IMR-90 (cell line): Measurements from ENCODE around the gene SRGN. TPM values are rescaled to one million over a fixed set of nuclear protein-coding genes. Genes with fewer than 3 reads are reported as not detected.

Experiments
- ATAC-seq: fragments of 200-7000 bp; cut with Tn5 transposase; 2 replicates; pipeline ENCODE4 v1.9.1; 2020; ENCODE audit warnings: low read depth, mild to moderate bottlenecking, moderate library complexity
- BruUV-seq: library from RNA; stranded (reverse); fragments of 400-500 nt; replicated peaks from 2 replicates; lab custom pipeline; 2021; lab: Mats Ljungman, UMichigan
- CTCF ChIA-PET: fragments of 300-600 bp; formaldehyde crosslinking; extraction: SDS; loops from one replicate; lab custom pipeline; 2021; ENCODE audit warnings: antibody characterized with exemption; lab: Yijun Ruan, JAX
- POLR2A ChIA-PET: fragments of 300-600 bp; sonication (Branson Sonifier 250); formaldehyde crosslinking; loops from one replicate; lab custom pipeline; 2022; ENCODE audit warnings: antibody characterized with exemption; ENCODE audit not compliant: unreplicated experiment; lab: Charles Lee
- DNase-seq: peaks from one replicate; pipeline ENCODE4 v3.0.0; 2013
- H2AFZ ChIP-seq: replicated peaks from 2 replicates; pipeline ENCODE3; 2013; ENCODE audit warnings: low read length, mild to moderate bottlenecking; ENCODE audit not compliant: poor library complexity
- H2AK5ac ChIP-seq: 2 replicates; pipeline ENCODE4 v1.6.1; 2013; ENCODE audit warnings: low read depth, low read length, inconsistent platforms
- H2AK9ac ChIP-seq: replicated peaks from 2 replicates; pipeline ENCODE3; 2013; ENCODE audit warnings: mild to moderate bottlenecking, low read depth, low read length, moderate library complexity; ENCODE audit not compliant: poor library complexity
- H2BK120ac ChIP-seq: 2 replicates; pipeline ENCODE4 v1.6.1; 2013; ENCODE audit warnings: low read depth, low read length, inconsistent platforms
- H2BK15ac ChIP-seq: 3 replicates; pipeline ENCODE4 v1.6.1; 2013; ENCODE audit warnings: low read depth, low read length, inconsistent platforms
- H2BK20ac ChIP-seq: 2 replicates; pipeline ENCODE4 v1.6.1; 2013; ENCODE audit warnings: low read depth, mild to moderate bottlenecking, inconsistent platforms, low read length, moderate library complexity
- H2BK5ac ChIP-seq: 2 replicates; pipeline ENCODE4 v1.6.1; 2013; ENCODE audit warnings: mild to moderate bottlenecking, low read depth, low read length, inconsistent platforms; ENCODE audit not compliant: poor library complexity, severe bottlenecking
- H3K14ac ChIP-seq: replicated peaks from 2 replicates; pipeline ENCODE4 v1.6.1; 2013; ENCODE audit warnings: low read depth, low read length, inconsistent platforms
- H3K18ac ChIP-seq: 2 replicates; pipeline ENCODE4 v1.6.1; 2013; ENCODE audit warnings: low read depth, low read length, control low read depth
- H3K23ac ChIP-seq: 2 replicates; pipeline ENCODE4 v1.6.1; 2013; ENCODE audit warnings: low read depth, low read length, inconsistent platforms
- H3K27ac ChIP-seq: 2 replicates; pipeline ENCODE4 v1.5.1; 2013; ENCODE audit warnings: mild to moderate bottlenecking, control low read depth, low read length; ENCODE audit not compliant: insufficient read depth
- H3K27me3 ChIP-seq: 2 replicates; pipeline ENCODE4 v1.6.1; 2013; ENCODE audit warnings: low read length; ENCODE audit not compliant: control insufficient read depth, insufficient read depth
- H3K36me3 ChIP-seq: 2 replicates; pipeline ENCODE4 v1.6.1; 2013; ENCODE audit warnings: low read length, mixed read lengths; ENCODE audit not compliant: control insufficient read depth, insufficient read depth
- H3K4ac ChIP-seq: 2 replicates; pipeline ENCODE4 v1.6.1; 2013; ENCODE audit warnings: low read depth, low read length, inconsistent platforms
- H3K4me1 ChIP-seq: 2 replicates; pipeline ENCODE4 v1.6.1; 2013; ENCODE audit warnings: low read length, mixed read lengths; ENCODE audit not compliant: control insufficient read depth, insufficient read depth
- H3K4me2 ChIP-seq: 2 replicates; pipeline ENCODE4 v1.6.1; 2013; ENCODE audit warnings: low read depth, mild to moderate bottlenecking, control low read depth, low read length, moderate library complexity
- H3K4me3 ChIP-seq: 2 replicates; pipeline ENCODE4 v1.5.1; 2013; ENCODE audit warnings: low read depth, mild to moderate bottlenecking, control low read depth, low read length, moderate library complexity; ENCODE audit not compliant: insufficient read depth
- H3K56ac ChIP-seq: 2 replicates; pipeline ENCODE4 v1.6.1; 2013; ENCODE audit warnings: low read length, inconsistent platforms; ENCODE audit not compliant: insufficient read depth; ENCODE audit errors: extremely low read depth
- H3K79me1 ChIP-seq, 2 experiments: 2 replicates each; pipeline ENCODE4 v1.6.1; 2013; ENCODE audit warnings: low read length in 2 of 2, inconsistent platforms in 1 of 2, low read depth in 1 of 2
- H3K9ac ChIP-seq: 2 replicates; pipeline ENCODE4 v1.6.1; 2013; ENCODE audit warnings: low read depth, low read length, control low read depth
- H3K9me1 ChIP-seq: 2 replicates; pipeline ENCODE4 v1.6.1; 2013; ENCODE audit warnings: low read length, inconsistent platforms; ENCODE audit not compliant: insufficient read depth
- H3K9me3 ChIP-seq: 2 replicates; pipeline ENCODE4 v1.6.1; 2013; ENCODE audit warnings: low read length; ENCODE audit not compliant: control insufficient read depth, insufficient read depth
- H4K20me1 ChIP-seq: 2 replicates; pipeline ENCODE4 v1.6.1; 2013; ENCODE audit warnings: low read length, inconsistent platforms; ENCODE audit not compliant: insufficient read depth
- H4K5ac ChIP-seq: 2 replicates; pipeline ENCODE4 v1.6.1; 2013; ENCODE audit warnings: mild to moderate bottlenecking, low read depth, low read length, control low read depth
- H4K8ac ChIP-seq, 2 experiments: 2 replicates each; pipeline ENCODE4 v1.6.1; 2013; ENCODE audit warnings: low read depth in 2 of 2, low read length in 2 of 2, control low read depth in 1 of 2, inconsistent platforms in 1 of 2
- H4K91ac ChIP-seq: 2 replicates; pipeline ENCODE4 v1.6.1; 2013; ENCODE audit warnings: low read depth, low read length, inconsistent platforms; ENCODE audit not compliant: insufficient read depth
- CEBPB ChIP-seq: IDR thresholded peaks from 2 replicates; pipeline ENCODE4 v1.6.1; 2012; ENCODE audit warnings: low read depth, low read length, improper control_type of control experiment
- ELK1 ChIP-seq: fragments of 150-350 bp; IDR thresholded peaks from 2 replicates; pipeline ENCODE4 v1.6.1; 2016; ENCODE audit warnings: low read depth, mild to moderate bottlenecking, low read length, moderate library complexity, borderline replicate concordance
- MAFK ChIP-seq: IDR thresholded peaks from 2 replicates; pipeline ENCODE4 v1.6.1; 2012; ENCODE audit warnings: low read depth, low read length, improper control_type of control experiment
- MAZ ChIP-seq: IDR thresholded peaks from 2 replicates; pipeline ENCODE4 v1.6.1; 2012; ENCODE audit warnings: low read depth, mild to moderate bottlenecking, low read length, improper control_type of control experiment, moderate library complexity, borderline replicate concordance
- MXI1 ChIP-seq: IDR thresholded peaks from 2 replicates; pipeline ENCODE4 v1.6.1; 2012; ENCODE audit warnings: low read depth, mild to moderate bottlenecking, low read length, moderate library complexity, borderline replicate concordance
- NFE2L2 ChIP-seq: fragments of 150-350 bp; IDR thresholded peaks from 2 replicates; pipeline ENCODE4 v1.6.1; 2016; ENCODE audit warnings: low read depth, mild to moderate bottlenecking, low read length
- POLR2A ChIP-seq: IDR thresholded peaks from 2 replicates; pipeline ENCODE4 v1.6.1; 2012; ENCODE audit warnings: mild to moderate bottlenecking, low read depth, low read length
- RAD21 ChIP-seq: IDR thresholded peaks from 2 replicates; pipeline ENCODE4 v1.6.1; 2012; ENCODE audit warnings: low read length, improper control_type of control experiment
- RFX5 ChIP-seq: IDR thresholded peaks from 2 replicates; pipeline ENCODE4 v1.8.0; 2012; ENCODE audit warnings: low read depth, mild to moderate bottlenecking, low read length, moderate library complexity
- SMC3 ChIP-seq: fragments of 150-350 bp; IDR thresholded peaks from 2 replicates; pipeline ENCODE4 v1.6.1; 2016; ENCODE audit warnings: low read depth, mild to moderate bottlenecking, antibody characterized with exemption, low read length, moderate library complexity
- USF2 ChIP-seq: fragments of 150-350 bp; IDR thresholded peaks from 2 replicates; pipeline ENCODE4 v1.6.1; 2017; ENCODE audit warnings: mild to moderate bottlenecking, antibody characterized with exemption, low read length, low read depth
- WGBS, 2 experiments: methylation state at CpG; one replicate each; pipeline versions ENCODE4 v1.1.5 to v1.1.7; 2013; ENCODE audit warnings: missing lambda C conversion rate in 2 of 2; ENCODE audit not compliant: insufficient read length in 1 of 2; ENCODE audit errors: extremely low coverage in 2 of 2; 5-methylcytosine and 5-hydroxymethylcytosine counted together
- dilution Hi-C: fragments of 300-500 bp; cut with HindIII; formaldehyde crosslinking; loops from one replicate; pipeline ENCODE4 v1.14.3; 2018; ENCODE audit warnings: low sequenced_read_pairs; ENCODE audit not compliant: unreplicated experiment
- in situ Hi-C: fragments of 300-500 bp; cut with MboI; formaldehyde crosslinking; loops from 3 replicates; pipeline ENCODE4 v1.14.3; 2019; ENCODE audit warnings: low sequenced_read_pairs, inconsistent platforms, mixed read lengths
- intact Hi-C: fragments of 100-400 bp; cut with micrococcal nuclease; formaldehyde crosslinking; loops from 2 replicates; pipeline ENCODE4 v1.10.0; 2022
- polyA plus RNA-seq, 3 experiments: library from polyadenylated mRNA; depleted of rRNA; stranded (reverse); fragments of >200 nt; gene quantifications; 2 replicates each; pipeline ENCODE4 v1.2.3, GENCODE V29; 2012; ENCODE audit warnings: low replicate concordance in 1 of 3
- total RNA-seq: library from RNA; depleted of rRNA; stranded (reverse); fragments of >200 nt; gene quantifications from 2 replicates; pipeline ENCODE4 v1.2.3, GENCODE V29; 2012

Gene SRGN
- total and polyA plus RNA-seq, 2 of the 4 experiments (the other 2 are of a cell fraction), result 33.3 to 41.4 TPM

GRCh38 chr10:69145329-69145728, 57.4 kb downstream of the SRGN start:
- no peak overlapping the region for H3K4me3 ChIP-seq
- H3K18ac ChIP-seq, result no peak overlapping the region
- H3K14ac ChIP-seq, result no peak overlapping the region
- H2AK9ac ChIP-seq, result no peak overlapping the region
- no peak overlapping the region for H2BK15ac ChIP-seq
- no peak overlapping the region for H2BK5ac ChIP-seq
- no TSS peak for BruUV-seq
- CTCF ChIA-PET, result no interaction called here
- no peak overlapping the region for H3K4ac ChIP-seq
- no peak overlapping the region for H3K27ac ChIP-seq
- POLR2A ChIA-PET, result no interaction called here
- no peaks in the 10 kb centered on the region for H3K9me3 ChIP-seq
- no peaks in the 10 kb centered on the region for H3K27me3 ChIP-seq
- H4K20me1 ChIP-seq, result peaks cover 15% of the 10 kb centered on the region; the same call in 1 of the 2 replicates
- no CpG with 5 or more reads among the region's 1 CpG for WGBS, 2 experiments
- no peak overlapping the region for H2AK5ac ChIP-seq
- no peak overlapping the region for H4K5ac ChIP-seq
- intact Hi-C loops (no loop called here), dilution Hi-C loops (no loop called here), in situ Hi-C loops (no loop called here)
- H3K56ac ChIP-seq, result no peak overlapping the region
- H3K79me1 ChIP-seq, result peaks cover 25 to 67% of the 10 kb centered on the region in 2 experiments
- no peak overlapping the region for H3K4me2 ChIP-seq
- H2AFZ ChIP-seq, result no peak overlapping the region
- H4K8ac ChIP-seq, result no peak overlapping the region
- H3K36me3 ChIP-seq, result peaks cover 1% of the 10 kb centered on the region; the same call in 1 of the 2 replicates
- no peak for TF ChIP-seq RAD21
- TF ChIP-seq RFX5, result no peak
- TF ChIP-seq MAZ, result no peak
- no peak for TF ChIP-seq POLR2A
- TF ChIP-seq CEBPB, result no peak
- TF ChIP-seq SMC3, result no peak
- TF ChIP-seq MAFK, result no peak
- TF ChIP-seq MXI1, result no peak
- TF ChIP-seq USF2, result no peak
- TF ChIP-seq NFE2L2, result no peak
- no peak for TF ChIP-seq ELK1
- H2BK20ac ChIP-seq, result no peak overlapping the region
- ATAC-seq, result no peak
- H3K4me1 ChIP-seq, result no peaks in the 10 kb centered on the region
- no peak overlapping the region for H2BK120ac ChIP-seq
- H3K9ac ChIP-seq, result no peak overlapping the region
- H3K9me1 ChIP-seq, result peaks cover 3% of the 10 kb centered on the region; the same call in 1 of the 2 replicates
- H3K23ac ChIP-seq, result no peak overlapping the region
- H4K91ac ChIP-seq, result no peak overlapping the region
- no peak for DNase-seq
